ENCODE data around the gene TATDN3.

DNA sequence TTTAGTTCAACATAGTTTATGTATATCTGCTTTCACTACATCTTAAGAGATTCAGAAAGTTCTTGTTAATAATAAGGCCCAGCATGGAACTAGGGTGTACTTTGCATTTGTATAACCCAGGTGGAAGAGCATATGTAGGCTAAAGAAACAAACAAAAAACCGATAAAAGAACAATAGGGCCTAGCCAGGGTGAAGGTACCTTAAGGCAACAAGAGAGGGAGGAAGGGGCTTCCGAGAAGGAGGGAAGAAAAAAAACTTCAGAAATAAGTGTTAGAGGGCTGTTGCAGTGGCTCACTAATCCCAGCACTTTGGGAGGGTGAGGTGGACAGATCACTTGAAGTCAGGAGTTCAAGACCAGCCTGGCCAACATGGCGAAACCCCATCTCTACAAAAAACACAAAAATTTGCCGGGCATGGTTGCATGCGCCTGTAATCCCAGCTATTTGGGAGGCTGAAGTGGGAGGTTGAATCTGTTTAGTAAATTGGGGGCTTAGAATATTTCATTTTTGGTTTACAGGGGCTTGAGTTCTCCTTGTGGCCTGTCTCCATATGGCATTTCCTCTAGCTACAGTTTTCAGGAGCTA lies 60.5 kb downstream of the TATDN3 start:
- TF ChIP-seq, protein P1, sequence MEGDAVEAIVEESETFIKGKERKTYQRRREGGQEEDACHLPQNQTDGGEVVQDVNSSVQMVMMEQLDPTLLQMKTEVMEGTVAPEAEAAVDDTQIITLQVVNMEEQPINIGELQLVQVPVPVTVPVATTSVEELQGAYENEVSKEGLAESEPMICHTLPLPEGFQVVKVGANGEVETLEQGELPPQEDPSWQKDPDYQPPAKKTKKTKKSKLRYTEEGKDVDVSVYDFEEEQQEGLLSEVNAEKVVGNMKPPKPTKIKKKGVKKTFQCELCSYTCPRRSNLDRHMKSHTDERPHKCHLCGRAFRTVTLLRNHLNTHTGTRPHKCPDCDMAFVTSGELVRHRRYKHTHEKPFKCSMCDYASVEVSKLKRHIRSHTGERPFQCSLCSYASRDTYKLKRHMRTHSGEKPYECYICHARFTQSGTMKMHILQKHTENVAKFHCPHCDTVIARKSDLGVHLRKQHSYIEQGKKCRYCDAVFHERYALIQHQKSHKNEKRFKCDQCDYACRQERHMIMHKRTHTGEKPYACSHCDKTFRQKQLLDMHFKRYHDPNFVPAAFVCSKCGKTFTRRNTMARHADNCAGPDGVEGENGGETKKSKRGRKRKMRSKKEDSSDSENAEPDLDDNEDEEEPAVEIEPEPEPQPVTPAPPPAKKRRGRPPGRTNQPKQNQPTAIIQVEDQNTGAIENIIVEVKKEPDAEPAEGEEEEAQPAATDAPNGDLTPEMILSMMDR (conservative IDR thresholded peaks at IDR 0.05; ENCODE audit: low read depth, low read length) = no peak
- TF ChIP-seq POLR2A (IDR thresholded peaks at IDR 0.05; ENCODE audit: low read depth, low read length) (no peak), CHD1 (IDR thresholded peaks at IDR 0.05; ENCODE audit: low read depth, low read length) (no peak), FOS (IDR thresholded peaks at IDR 0.05; ENCODE audit: low read depth, low read length) (no peak), RCOR1 (IDR thresholded peaks at IDR 0.05; ENCODE audit: insufficient replicate concordance, low read length) (no peak), RFX5 (IDR thresholded peaks at IDR 0.05; ENCODE audit: low read depth, low read length) (no peak), SMC3 (IDR thresholded peaks at IDR 0.05; ENCODE audit: low read depth, low read length) (no peak), CEBPB (IDR thresholded peaks at IDR 0.05; ENCODE audit: low read depth, low read length) (no peak), RAD21 (IDR thresholded peaks at IDR 0.05; ENCODE audit: low read length) (no peak)

Measured in IMR-90 (cell line).